Measurements from ENCODE around the gene VPS29. TPM values are rescaled to one million over a fixed set of nuclear protein-coding genes. Genes with fewer than 3 reads are reported as not detected.
"Not testable (repeated sequence)": the region's sequence is repeated elsewhere in the genome, so short reads cannot be mapped to it uniquely, and the experiment has no call there.

VPS29 gene
- 100 to 1,000 TPM; 126 to 132 TPM for total RNA-seq

DNA sequence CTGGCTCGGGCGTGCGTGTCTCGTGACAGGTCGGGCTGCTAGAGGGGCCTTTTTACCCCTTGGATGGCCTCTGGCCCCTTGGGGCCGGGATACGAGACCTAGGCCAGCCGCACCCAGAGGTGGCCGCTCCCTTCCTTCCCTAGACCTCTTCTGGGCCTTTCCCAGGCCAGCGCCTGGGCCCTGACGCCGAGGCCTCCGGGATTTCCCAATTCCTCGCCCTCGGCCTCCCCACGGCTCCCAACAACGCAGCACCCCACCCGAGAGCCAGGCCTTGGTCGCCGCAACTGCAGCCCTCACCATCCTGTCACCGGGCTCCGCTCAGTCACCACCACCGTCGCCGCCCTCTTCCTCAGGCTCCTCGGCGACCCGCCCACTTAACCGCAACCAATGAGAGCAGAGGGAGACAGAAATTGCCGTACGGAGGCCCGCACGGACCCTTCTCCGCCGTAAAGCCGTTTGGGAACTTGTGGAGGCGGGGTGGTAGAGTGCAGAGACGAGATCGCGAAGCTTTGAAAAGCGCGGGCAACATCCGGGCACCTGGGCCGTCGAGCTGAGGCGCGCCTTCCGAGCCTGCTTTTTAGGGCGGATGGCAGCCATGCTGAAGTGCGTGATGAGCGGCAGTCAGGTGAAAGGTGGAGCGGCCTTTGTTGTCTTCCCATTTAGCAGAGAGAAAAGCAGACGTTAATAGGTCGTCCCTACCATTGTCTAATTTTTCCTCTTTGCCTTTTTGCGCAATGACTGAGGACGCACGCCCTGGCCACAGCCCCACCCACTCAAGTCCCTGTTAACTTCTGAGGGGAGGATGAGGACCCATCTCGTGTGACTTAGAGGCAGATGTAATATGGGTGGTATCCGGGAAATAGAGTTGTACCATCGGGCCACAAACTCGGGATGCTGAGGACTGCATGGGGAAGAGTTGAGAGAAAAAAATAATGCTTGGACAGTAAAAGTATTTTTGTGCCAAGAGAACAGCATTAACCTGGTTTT lies at the start of gene VPS29, which contains the start of gene RAD9B:
TSS of gene VPS29 (minus strand) at position 360 of the 987 bp plus-strand sequence. CDS start at position 300, 60 bp downstream.
TSS of gene RAD9B (plus strand) at position 580 of the 987 bp plus-strand sequence. CDS start at position 587, 7 bp downstream.
- Mint-ChIP-seq H3K36me3 (peaks cover 22% of the 10 kb centered on the region), H3K27me3 (no peaks in the 10 kb centered on the region), H3K9me3 (ENCODE audit: low read depth) (no peaks in the 10 kb centered on the region), H3K4me1 (peaks cover 35% of the 10 kb centered on the region), H3K27ac (peak within 1 kb of the TSS; percentile 98), H3K4me3 (peak within 1 kb of the TSS; percentile 99)
- CTCF ChIA-PET: interaction anchor here (1.7 to 6.0 kb wide), 6 partner anchors 9 to 99 kb away, joined by 4 to 48 read pairs (median 15); partner anchors contain the start of genes ARPC3, FAM216A and GPN3
- peak; percentile 95 for ATAC-seq
- DNase-seq: peak; percentile 100

DNA sequence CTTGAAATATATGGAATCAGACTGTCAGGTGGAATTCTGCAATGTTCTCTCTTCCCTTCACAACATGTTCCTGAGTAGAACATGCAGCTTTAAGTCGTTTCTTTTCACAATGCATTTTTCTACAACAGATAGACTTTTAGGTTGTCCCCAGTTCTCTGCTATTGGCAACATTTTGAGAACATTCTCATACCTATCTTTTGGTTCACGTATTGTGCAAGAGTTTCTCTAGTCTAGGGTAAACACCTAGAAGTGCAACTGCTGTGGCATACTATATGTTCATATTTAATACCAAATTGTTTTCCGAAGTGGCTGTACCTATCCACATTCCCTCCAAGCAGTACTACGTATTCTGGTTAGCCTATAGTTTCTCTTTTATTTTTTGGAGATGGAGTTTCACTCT lies 49.1 kb upstream of the VPS29 start:
- CTCF ChIA-PET: interaction anchor here (0.9 to 8.4 kb wide), 6 partner anchors 19 to 101 kb away, joined by 3 to 157 read pairs (median 7); partner anchors contain the start of gene ARPC3
- peaks cover 20% of the 10 kb centered on the region for H3K36me3 Mint-ChIP-seq
- no peak overlapping the region for H3K4me3 Mint-ChIP-seq
- H3K27me3 Mint-ChIP-seq: no peaks in the 10 kb centered on the region
- peaks cover 27% of the 10 kb centered on the region for H3K4me1 Mint-ChIP-seq
- no peaks in the 10 kb centered on the region for H3K9me3 Mint-ChIP-seq (ENCODE audit: low read depth)
- no peak for DNase-seq
- ATAC-seq: no peak
- no peak overlapping the region for H3K27ac Mint-ChIP-seq

DNA sequence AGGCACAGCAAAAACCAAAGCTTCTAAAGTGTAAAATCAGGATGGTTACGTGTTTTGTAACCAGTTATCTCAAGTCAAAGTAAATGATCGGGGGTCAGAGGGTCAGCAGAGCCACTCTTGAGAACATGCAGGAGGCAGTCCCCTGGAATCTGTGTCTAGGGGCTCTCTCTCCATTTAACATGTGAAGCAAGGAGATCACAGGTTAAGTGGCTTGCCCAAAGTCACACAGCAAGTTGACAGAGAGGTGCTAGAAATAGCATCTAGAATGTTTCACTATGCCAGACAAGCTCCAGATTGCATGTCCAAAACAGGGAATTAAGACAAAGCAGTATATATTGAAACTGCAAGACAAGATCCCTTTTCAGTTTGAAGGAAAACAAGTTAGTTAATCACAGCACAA lies 47.8 kb upstream of the VPS29 start:
- no peaks in the 10 kb centered on the region for H3K27me3 Mint-ChIP-seq
- H3K9me3 Mint-ChIP-seq (ENCODE audit: low read depth): no peaks in the 10 kb centered on the region
- peaks cover 30% of the 10 kb centered on the region for H3K36me3 Mint-ChIP-seq
- no peak overlapping the region for H3K4me3 Mint-ChIP-seq
- no peak overlapping the region for H3K27ac Mint-ChIP-seq
- CTCF ChIA-PET: interaction anchor here (0.8 to 8.4 kb wide), 6 partner anchors 11 to 100 kb away, joined by 3 to 157 read pairs (median 4); partner anchors contain the start of gene ARPC3
- DNase-seq (no peak), ATAC-seq (no peak)
- H3K4me1 Mint-ChIP-seq: peaks cover 30% of the 10 kb centered on the region

DNA sequence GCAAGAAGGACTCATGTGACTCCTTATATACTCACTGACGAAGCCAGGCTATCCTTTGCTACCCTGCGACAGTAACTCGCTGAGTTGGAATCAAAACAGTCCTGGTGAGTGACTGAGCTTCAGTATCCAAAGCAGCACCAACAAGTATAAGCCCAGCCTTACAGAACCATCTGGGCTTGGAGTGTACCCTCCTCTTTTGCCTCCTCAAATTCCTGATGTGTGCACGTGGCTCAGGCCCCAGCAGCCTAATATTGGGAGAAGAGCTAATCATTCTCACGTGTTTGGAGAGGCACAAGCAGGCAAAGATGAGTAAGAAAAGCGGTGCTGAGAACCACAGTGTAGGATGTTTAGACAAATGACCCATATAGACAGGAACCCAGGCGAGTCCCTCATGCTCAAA lies 46.8 kb upstream of the VPS29 start:
- ATAC-seq (no peak), DNase-seq (no peak)
- peaks cover 32% of the 10 kb centered on the region for H3K4me1 Mint-ChIP-seq
- no peaks in the 10 kb centered on the region for H3K9me3 Mint-ChIP-seq (ENCODE audit: low read depth)
- no peak overlapping the region for H3K27ac Mint-ChIP-seq
- peaks cover 34% of the 10 kb centered on the region for H3K36me3 Mint-ChIP-seq
- CTCF ChIA-PET: interaction anchor here (0.8 to 8.4 kb wide), 4 partner anchors 12 to 80 kb away, joined by 3 to 157 read pairs (median 4); partner anchors contain the start of gene FAM216A
- H3K27me3 Mint-ChIP-seq: no peaks in the 10 kb centered on the region
- H3K4me3 Mint-ChIP-seq: no peak overlapping the region

DNA sequence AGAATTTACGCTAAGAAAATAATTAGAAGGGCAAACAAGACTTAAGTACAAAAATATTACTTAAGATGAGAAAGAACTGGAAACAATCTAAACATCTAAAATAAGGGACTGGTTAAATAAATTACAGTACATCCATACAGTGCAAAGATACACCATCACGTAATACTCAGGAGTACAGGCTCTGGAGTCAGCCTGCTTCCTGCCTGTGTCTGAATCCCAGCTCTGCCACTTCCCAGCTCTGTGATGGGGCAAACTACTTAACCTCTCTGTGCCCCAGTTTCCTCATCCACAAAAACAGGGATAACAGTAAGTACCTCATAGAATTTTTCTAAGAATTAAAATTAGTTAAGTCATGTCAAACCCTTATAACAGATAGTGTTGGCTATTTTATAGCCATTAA lies 45.2 kb upstream of the VPS29 start:
- no peak overlapping the region for H3K27ac Mint-ChIP-seq
- DNase-seq (no peak), ATAC-seq (no peak)
- no peaks in the 10 kb centered on the region for H3K9me3 Mint-ChIP-seq (ENCODE audit: low read depth)
- CTCF ChIA-PET: interaction anchor here (0.6 kb wide), 1 partner anchor 15 kb away, joined by 3 read pairs; no protein-coding TSS in a partner anchor
- H3K4me1 Mint-ChIP-seq: peaks cover 45% of the 10 kb centered on the region
- H3K27me3 Mint-ChIP-seq: no peaks in the 10 kb centered on the region
- H3K4me3 Mint-ChIP-seq: no peak overlapping the region
- H3K36me3 Mint-ChIP-seq: peaks cover 43% of the 10 kb centered on the region

DNA sequence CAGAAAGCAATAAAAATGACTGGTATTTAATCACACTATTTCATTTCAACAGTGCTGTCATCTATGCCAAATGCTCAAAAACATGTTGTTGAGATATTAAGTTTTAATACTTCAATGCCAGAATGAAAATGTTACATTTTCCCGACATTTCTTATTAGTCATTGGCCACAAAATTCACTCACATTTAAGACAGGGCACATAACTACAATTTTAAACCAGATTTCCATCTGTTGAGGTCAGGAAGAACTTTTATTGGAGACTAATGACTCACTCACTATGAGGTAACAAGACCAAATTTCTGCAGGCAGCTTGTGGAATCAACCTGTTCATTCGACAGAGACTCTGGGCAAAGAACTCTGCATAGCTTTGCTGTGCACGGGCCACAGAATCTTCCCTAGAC lies 44.4 kb upstream of the VPS29 start:
- no peaks in the 10 kb centered on the region for H3K9me3 Mint-ChIP-seq (ENCODE audit: low read depth)
- no peak overlapping the region for H3K27ac Mint-ChIP-seq
- H3K4me3 Mint-ChIP-seq: no peak overlapping the region
- ATAC-seq (no peak), DNase-seq (no peak)
- peaks cover 43% of the 10 kb centered on the region for H3K4me1 Mint-ChIP-seq
- H3K36me3 Mint-ChIP-seq: peaks cover 42% of the 10 kb centered on the region
- CTCF ChIA-PET: no interaction called here
- H3K27me3 Mint-ChIP-seq: no peaks in the 10 kb centered on the region

DNA sequence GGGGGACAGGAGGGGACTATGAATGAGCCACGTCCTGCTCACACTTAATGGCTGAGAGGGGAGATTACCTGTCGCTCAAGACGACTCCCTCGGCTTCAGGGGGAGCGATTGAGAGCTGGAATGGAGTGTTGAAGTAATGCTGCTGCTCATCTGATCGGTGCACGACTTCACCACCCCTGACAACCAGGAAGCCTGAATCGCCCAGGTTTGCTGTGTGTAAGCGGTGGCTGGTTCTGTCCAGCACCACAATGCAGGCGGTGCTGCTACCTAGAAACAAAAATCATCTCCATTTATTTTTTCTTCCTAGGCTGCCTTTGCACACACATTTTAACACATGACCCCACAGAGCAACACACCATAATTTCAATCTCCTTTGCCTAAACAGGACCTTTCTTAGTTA lies 43.9 kb upstream of the VPS29 start:
- no peaks in the 10 kb centered on the region for H3K27me3 Mint-ChIP-seq
- DNase-seq (no peak), ATAC-seq (no peak)
- peaks cover 39% of the 10 kb centered on the region for H3K36me3 Mint-ChIP-seq
- no peaks in the 10 kb centered on the region for H3K9me3 Mint-ChIP-seq (ENCODE audit: low read depth)
- no peak overlapping the region for H3K27ac Mint-ChIP-seq
- peaks cover 42% of the 10 kb centered on the region for H3K4me1 Mint-ChIP-seq
- CTCF ChIA-PET: no interaction called here
- H3K4me3 Mint-ChIP-seq: no peak overlapping the region

DNA sequence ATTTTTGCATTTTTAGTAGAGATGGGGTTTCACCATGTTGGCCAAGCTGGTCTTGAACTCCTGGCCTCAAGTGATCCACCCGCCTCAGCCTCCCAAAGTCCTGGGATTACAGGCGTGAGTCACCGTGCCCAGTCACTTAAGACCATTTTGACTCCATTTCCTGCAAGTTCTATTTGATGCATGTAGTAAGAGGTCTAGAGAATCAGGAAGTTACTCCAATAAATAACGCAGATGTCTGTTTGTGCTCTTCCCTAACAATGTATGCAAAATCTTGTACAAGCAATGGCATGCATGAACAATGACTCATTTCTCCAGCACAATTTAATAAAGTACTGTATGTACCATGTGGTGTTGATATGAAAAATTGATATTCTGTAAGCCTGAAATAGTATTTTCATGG lies 43.3 kb upstream of the VPS29 start:
- H3K27me3 Mint-ChIP-seq; H3K4me3 Mint-ChIP-seq; H3K9me3 Mint-ChIP-seq (ENCODE audit: low read depth); ATAC-seq; H3K27ac Mint-ChIP-seq; DNase-seq: not testable (repeated sequence)
- CTCF ChIA-PET: interaction anchor here (0.6 kb wide), 1 partner anchor 27 kb away, joined by 3 read pairs; no protein-coding TSS in a partner anchor
- Mint-ChIP-seq H3K36me3 (peaks cover 34% of the 10 kb centered on the region), H3K4me1 (peaks cover 37% of the 10 kb centered on the region)

DNA sequence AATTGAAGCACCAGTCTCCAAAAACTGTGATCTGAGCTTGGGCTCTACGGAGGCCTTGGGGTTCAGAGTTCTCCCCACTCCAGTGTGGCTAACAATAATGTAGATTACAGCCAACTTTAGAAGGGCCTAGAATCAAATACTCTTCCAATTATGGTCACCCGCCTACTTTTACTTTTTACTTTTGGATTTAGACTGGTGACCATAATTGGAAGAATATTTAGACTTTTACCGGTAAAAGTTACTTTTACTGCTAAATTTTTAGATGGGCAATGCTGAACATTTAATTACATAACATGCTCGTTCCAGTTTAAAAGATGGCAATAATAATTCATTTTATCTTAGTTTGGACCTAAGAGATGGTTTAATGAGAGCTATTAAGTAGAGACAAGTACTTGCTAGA lies 42.1 kb upstream of the VPS29 start:
- peaks cover 38% of the 10 kb centered on the region for H3K36me3 Mint-ChIP-seq
- CTCF ChIA-PET: interaction anchor here (0.7 to 2.2 kb wide), 6 partner anchors 9 to 94 kb away, joined by 3 to 15 read pairs (median 6); partner anchors contain the start of gene ARPC3
- H3K27me3 Mint-ChIP-seq: no peaks in the 10 kb centered on the region
- no peak overlapping the region for H3K4me3 Mint-ChIP-seq
- DNase-seq: no peak
- H3K9me3 Mint-ChIP-seq (ENCODE audit: low read depth): no peaks in the 10 kb centered on the region
- peaks cover 35% of the 10 kb centered on the region for H3K4me1 Mint-ChIP-seq
- ATAC-seq: no peak
- H3K27ac Mint-ChIP-seq: no peak overlapping the region

DNA sequence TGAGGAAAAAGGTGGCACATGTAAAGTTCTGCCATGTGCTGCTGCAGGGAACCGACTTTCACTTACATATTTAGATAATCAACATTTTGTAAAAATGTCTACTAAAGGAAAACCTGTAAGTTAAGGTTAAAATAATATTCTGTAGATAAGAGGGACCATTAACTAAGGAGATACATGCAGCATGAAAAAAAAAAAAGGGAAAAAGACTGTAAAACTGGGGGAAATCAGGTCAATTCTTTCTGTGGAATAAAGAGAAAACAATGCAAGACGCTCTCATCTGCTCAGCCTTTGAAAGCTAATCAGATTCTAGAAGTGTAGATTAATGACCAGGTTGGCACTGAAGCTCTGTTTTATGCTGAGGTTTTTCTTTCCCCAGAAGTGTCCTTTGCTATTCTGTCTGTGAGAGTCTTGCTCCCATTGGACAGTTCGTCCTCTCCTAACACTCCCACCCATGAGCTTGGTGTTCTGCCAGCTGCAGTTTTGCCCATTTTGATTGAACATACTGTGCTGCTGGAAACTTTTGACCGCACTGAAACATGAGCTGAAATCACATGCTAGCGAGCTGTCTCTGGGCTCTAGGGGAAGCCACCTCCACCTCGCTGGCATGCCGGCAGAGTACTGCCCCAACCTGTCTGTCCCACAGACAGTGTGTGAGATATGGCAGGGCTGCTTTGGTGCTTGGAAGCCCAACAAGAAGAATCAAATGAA lies 41.5 kb upstream of the VPS29 start:
- CTCF ChIA-PET: interaction anchor here (0.7 to 2.2 kb wide), 6 partner anchors 9 to 93 kb away, joined by 3 to 15 read pairs (median 6); partner anchors contain the start of gene ARPC3
- peaks cover 42% of the 10 kb centered on the region for H3K36me3 Mint-ChIP-seq
- DNase-seq (no peak), ATAC-seq (no peak)
- H3K4me3 Mint-ChIP-seq: no peak overlapping the region
- no peaks in the 10 kb centered on the region for H3K27me3 Mint-ChIP-seq
- H3K4me1 Mint-ChIP-seq: peaks cover 35% of the 10 kb centered on the region
- H3K27ac Mint-ChIP-seq: peak overlapping the region; percentile 41
- no peaks in the 10 kb centered on the region for H3K9me3 Mint-ChIP-seq (ENCODE audit: low read depth)

DNA sequence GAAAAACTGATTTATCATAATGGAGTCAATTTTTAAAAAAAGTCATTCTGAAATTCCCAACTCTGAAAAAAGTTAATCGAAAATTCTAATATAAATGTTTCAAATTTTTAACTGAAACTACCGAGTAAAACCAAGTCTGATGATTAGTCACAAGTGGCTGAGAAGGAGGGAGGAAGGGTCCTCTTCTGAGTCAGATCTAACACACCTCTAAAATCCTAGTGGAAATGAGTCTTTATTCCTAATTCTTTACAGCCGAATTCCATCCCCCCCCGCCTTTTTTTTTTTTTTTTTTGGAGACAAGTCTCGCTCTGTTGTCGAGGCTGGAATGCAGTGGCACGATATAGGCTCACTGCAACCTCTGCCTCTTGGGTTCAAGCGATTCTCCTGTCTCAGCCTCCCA lies 38.1 kb upstream of the VPS29 start:
- Mint-ChIP-seq H3K9me3 (ENCODE audit: low read depth) (no peaks in the 10 kb centered on the region), H3K27me3 (no peaks in the 10 kb centered on the region), H3K27ac (no peak overlapping the region), H3K36me3 (peaks cover 48% of the 10 kb centered on the region), H3K4me1 (peaks cover 26% of the 10 kb centered on the region), H3K4me3 (no peak overlapping the region)
- DNase-seq (no peak), ATAC-seq (no peak)
- CTCF ChIA-PET: interaction anchor here (0.9 to 2.1 kb wide), 6 partner anchors 12 to 62 kb away, joined by 3 to 5 read pairs (median 3); no protein-coding TSS in a partner anchor

DNA sequence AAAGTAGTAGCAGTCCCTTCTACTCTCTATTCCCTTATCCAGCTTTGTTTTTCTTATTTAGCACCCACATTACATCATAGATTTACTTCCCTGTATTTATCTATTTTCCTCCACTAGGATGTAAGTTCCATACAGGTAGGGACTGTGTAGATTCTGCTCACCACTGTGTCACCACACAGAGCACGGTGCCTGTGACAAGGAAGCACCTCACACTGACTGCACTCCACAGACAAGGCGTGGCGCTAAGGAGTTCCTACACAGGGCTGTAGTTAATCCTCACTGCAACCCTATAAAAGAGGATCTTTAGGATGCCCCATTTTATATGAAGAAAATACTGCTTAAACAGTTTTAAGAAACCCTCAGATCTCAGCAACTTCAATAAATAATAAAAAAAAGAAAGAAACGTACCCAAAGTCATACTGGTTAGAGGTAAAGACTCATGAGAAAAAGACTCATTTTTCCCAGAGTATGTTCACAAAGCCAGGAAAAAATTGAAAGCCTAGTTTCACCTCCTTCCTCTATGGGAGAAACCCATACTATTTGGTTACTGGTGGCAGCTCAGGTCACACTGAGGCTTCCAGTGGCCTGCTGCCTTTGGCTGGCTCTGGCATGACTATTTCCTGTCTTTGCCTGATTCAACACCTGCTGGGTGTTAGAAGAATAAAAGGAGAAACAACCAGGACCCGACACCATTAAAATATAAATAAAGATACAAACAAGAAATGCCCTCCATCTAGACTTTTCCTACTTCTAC lies 37.1 kb upstream of the VPS29 start:
- CTCF ChIA-PET: interaction anchor here (0.9 to 2.1 kb wide), 6 partner anchors 13 to 63 kb away, joined by 3 to 5 read pairs (median 3); no protein-coding TSS in a partner anchor
- DNase-seq (no peak), ATAC-seq (no peak)
- Mint-ChIP-seq H3K4me1 (peaks cover 26% of the 10 kb centered on the region), H3K27ac (no peak overlapping the region), H3K36me3 (peaks cover 44% of the 10 kb centered on the region), H3K9me3 (ENCODE audit: low read depth) (no peaks in the 10 kb centered on the region), H3K4me3 (no peak overlapping the region), H3K27me3 (no peaks in the 10 kb centered on the region)
